Measurements from ENCODE around the gene INHBB.
A peak's percentile ranks its signal among the peaks of the same experiment; 100 is the strongest.
"Not testable (repeated sequence)": the region's sequence is repeated elsewhere in the genome, so short reads cannot be mapped to it uniquely, and the experiment has no call there.

The INHBB gene

DNA sequence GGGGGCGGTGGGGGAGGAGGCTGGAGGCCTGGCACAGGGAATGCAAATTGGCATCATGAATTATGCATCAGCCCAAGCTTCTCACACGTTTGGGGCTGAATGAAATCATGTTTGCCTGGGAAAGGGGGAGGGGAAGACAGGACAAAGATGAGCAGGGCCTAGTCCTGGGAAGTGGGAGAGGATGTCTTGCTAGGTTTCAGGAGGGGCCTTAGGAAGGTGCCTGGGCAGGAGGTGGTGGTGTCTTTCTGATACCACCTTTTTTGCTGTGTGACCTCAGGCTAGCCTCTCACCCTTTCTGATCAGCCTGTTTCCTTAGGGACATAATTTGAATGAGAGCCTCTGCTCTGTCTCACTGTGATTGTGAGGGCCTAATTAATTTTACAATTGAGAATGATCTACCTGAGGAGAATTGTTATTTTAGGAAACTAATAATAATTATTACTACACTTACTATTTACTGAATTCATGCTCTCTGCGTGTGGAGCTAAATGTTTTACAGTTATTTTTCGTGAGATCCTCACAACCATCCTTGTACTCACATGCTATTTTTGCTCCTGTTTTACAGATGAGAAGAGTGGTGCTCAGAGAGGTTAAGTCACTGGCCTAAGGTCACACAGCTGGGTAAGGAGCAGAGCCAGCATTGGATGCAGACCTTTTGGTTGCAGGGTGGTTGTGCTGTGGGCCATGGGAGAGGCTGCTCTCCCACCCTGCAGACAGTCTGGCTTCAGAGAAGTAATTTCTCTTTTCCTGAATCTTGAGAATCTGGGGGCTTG, 39.6 kb downstream of the INHBB start:
- H3K27me3 Mint-ChIP-seq = no peaks in the 10 kb centered on the region

DNA sequence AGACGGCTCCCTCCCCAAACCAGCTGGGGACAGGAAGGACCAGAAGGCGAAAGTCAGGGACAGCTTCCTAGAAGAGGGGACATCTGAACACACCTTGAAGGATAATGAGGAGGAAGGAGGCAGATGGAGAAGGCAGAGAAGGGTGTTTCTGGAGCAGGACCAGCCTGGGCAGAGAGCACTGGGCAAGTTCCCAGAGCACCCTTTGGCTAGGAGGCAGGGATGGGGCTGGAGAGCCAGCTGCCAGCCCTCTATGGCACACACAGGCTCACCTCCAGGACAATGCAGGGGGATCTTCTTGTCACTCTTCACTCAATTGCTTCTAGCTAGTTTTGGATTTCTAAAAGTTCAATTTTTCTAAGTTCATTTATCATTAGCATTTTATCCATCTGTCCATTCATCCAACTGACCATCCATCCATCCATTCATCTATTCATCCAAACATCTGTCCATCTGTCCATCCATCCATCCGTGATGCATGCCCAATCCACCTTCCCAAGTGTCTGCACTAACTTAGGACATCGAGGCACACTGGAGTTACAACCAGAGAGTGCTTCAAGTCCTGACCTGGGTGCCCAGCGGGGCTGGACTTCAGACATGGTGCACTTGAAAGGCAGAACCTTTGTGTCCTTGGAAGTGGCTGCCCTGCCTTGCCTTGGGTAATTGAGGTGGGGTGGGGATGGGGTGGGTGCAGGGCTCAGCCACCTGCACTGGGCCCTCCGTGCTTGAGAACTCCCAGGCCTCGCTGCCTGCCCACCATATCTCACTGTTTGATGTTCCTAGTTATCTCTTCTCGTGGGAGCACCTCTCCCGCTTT, 42.5 kb downstream of the INHBB start:
- no peak overlapping the region for H3K27ac Mint-ChIP-seq
- H3K4me1 Mint-ChIP-seq = no peaks in the 10 kb centered on the region
- no peak overlapping the region for H3K4me3 Mint-ChIP-seq
- ATAC-seq (no peak), DNase-seq (no peak)
- no peaks in the 10 kb centered on the region for H3K27me3 Mint-ChIP-seq
- no peaks in the 10 kb centered on the region for H3K9me3 Mint-ChIP-seq

More for the DNA sequence above, 39.6 kb downstream of the INHBB start:
- DNase-seq (no peak), ATAC-seq (no peak)
- H3K27ac Mint-ChIP-seq = no peak overlapping the region
- no peaks in the 10 kb centered on the region for H3K9me3 Mint-ChIP-seq
- no peak overlapping the region for H3K4me3 Mint-ChIP-seq
- no peaks in the 10 kb centered on the region for H3K4me1 Mint-ChIP-seq

- DNase-seq = no peak
- Mint-ChIP-seq H3K4me3 (no peak overlapping the region), H3K27me3 (no peaks in the 10 kb centered on the region), H3K9me3 (no peaks in the 10 kb centered on the region), H3K4me1 (no peaks in the 10 kb centered on the region), H3K27ac (no peak overlapping the region)
- no peak for ATAC-seq
Measured at GRCh38 chr2:120389036-120389391, 43.1 kb downstream of the INHBB start.

- DNase-seq (peak in 1 of 2 donors; percentile 0), ATAC-seq (no peak)
- Mint-ChIP-seq H3K4me3 (no peak overlapping the region), H3K9me3 (no peaks in the 10 kb centered on the region), H3K27ac (peak overlapping the region in 1 of 2 donors; percentile 21), H3K27me3 (no peaks in the 10 kb centered on the region), H3K4me1 (no peaks in the 10 kb centered on the region)
Measured at GRCh38 chr2:120390381-120391055, 44.6 kb downstream of the INHBB start.

GRCh38 chr2:120391382-120391781, 45.4 kb downstream of the INHBB start:
- H3K27ac Mint-ChIP-seq, ATAC-seq, H3K4me3 Mint-ChIP-seq, H3K4me1 Mint-ChIP-seq, H3K27me3 Mint-ChIP-seq, DNase-seq, H3K9me3 Mint-ChIP-seq: not testable (repeated sequence)

GRCh38 chr2:120391911-120392665, 46.2 kb downstream of the INHBB start:
- H3K27me3 Mint-ChIP-seq = peaks cover 3% of the 10 kb centered on the region
- no peak overlapping the region for H3K27ac Mint-ChIP-seq
- DNase-seq (no peak), ATAC-seq (no peak)
- no peaks in the 10 kb centered on the region for H3K9me3 Mint-ChIP-seq
- no peak overlapping the region for H3K4me3 Mint-ChIP-seq
- H3K4me1 Mint-ChIP-seq = no peaks in the 10 kb centered on the region

- Mint-ChIP-seq H3K4me1 (no peaks in the 10 kb centered on the region), H3K27me3 (peaks cover 10% of the 10 kb centered on the region), H3K4me3 (no peak overlapping the region), H3K9me3 (no peaks in the 10 kb centered on the region), H3K27ac (no peak overlapping the region)
- ATAC-seq (no peak), DNase-seq (no peak)
Measured at GRCh38 chr2:120392923-120393322, 47.0 kb downstream of the INHBB start.

DNA sequence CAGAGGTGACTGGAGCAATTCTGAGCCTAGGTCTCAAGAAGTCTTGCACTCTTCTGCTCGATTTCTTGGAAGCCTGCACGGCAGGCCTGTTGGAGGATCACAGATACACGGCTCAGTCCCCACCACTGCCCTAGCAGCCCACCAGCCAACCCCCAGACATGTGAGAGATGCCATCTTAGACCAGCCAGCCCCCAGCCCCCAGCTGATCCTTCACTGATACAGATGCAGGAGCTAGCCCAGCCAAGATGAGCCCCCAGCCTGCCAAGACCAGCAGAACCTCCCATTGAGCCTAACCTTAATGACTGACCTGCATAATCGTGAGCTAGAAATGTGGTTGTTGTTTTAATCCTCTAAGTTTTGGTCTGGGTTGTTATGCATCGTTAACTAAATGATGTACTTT, 47.5 kb downstream of the INHBB start:
- Mint-ChIP-seq H3K9me3 (no peaks in the 10 kb centered on the region), H3K27ac (no peak overlapping the region), H3K4me3 (no peak overlapping the region), H3K27me3 (peaks cover 10% of the 10 kb centered on the region), H3K4me1 (no peaks in the 10 kb centered on the region)
- DNase-seq (no peak), ATAC-seq (no peak)

- Mint-ChIP-seq H3K27ac (no peak overlapping the region), H3K4me1 (no peaks in the 10 kb centered on the region), H3K9me3 (no peaks in the 10 kb centered on the region), H3K27me3 (peaks cover 10% of the 10 kb centered on the region), H3K4me3 (no peak overlapping the region)
- DNase-seq (no peak), ATAC-seq (no peak)
Measured at GRCh38 chr2:120394764-120395163, 48.8 kb downstream of the INHBB start.

DNA sequence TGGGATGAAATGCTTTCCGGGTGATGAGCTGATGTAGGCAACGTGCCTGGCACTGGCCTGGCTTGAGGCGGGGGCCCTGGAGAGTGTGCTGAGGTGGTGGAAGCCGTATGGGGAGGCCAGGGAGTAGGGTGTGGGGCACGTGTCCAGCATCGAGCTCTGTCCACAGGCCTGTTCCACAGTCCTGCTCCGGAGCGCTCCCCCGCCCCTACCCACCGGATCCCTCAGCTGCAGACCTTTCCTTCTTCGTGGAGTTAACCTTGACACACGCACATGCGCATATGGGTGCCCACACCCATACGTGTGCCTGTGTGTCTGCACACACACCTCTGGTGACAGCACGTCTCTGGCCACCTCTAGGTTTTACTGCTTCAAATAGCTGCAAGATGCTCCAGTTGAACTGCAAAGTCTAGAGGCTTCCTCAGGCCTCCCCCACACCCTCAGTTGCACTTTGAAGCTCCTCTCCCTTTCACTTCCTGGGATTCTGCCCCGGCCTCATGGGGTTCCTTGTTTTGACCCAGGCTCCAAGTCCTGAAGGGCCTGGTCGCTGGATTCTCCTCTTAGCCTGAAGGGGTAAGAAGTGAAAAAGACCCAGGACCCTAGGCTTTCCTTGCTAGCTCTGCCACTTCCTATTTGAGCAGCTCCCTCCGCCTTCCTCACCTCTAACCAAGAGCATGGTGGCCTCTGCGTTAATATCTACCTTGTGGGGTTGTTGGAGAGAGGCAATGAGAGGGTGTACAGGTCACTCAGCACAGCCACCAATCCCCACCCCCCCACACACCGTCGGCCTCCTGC, 49.5 kb downstream of the INHBB start:
- Mint-ChIP-seq H3K27ac (no peak overlapping the region), H3K27me3 (peaks cover 10% of the 10 kb centered on the region), H3K4me3 (no peak overlapping the region), H3K9me3 (no peaks in the 10 kb centered on the region), H3K4me1 (no peaks in the 10 kb centered on the region)
- DNase-seq (no peak), ATAC-seq (no peak)

- ATAC-seq (no peak), DNase-seq (no peak)
- H3K27me3 Mint-ChIP-seq = peaks cover 10% of the 10 kb centered on the region
- H3K4me1 Mint-ChIP-seq = no peaks in the 10 kb centered on the region
- H3K27ac Mint-ChIP-seq = no peak overlapping the region
- H3K4me3 Mint-ChIP-seq = no peak overlapping the region
- H3K9me3 Mint-ChIP-seq = no peaks in the 10 kb centered on the region
Measured at GRCh38 chr2:120396013-120396860, 50.3 kb downstream of the INHBB start.

DNA sequence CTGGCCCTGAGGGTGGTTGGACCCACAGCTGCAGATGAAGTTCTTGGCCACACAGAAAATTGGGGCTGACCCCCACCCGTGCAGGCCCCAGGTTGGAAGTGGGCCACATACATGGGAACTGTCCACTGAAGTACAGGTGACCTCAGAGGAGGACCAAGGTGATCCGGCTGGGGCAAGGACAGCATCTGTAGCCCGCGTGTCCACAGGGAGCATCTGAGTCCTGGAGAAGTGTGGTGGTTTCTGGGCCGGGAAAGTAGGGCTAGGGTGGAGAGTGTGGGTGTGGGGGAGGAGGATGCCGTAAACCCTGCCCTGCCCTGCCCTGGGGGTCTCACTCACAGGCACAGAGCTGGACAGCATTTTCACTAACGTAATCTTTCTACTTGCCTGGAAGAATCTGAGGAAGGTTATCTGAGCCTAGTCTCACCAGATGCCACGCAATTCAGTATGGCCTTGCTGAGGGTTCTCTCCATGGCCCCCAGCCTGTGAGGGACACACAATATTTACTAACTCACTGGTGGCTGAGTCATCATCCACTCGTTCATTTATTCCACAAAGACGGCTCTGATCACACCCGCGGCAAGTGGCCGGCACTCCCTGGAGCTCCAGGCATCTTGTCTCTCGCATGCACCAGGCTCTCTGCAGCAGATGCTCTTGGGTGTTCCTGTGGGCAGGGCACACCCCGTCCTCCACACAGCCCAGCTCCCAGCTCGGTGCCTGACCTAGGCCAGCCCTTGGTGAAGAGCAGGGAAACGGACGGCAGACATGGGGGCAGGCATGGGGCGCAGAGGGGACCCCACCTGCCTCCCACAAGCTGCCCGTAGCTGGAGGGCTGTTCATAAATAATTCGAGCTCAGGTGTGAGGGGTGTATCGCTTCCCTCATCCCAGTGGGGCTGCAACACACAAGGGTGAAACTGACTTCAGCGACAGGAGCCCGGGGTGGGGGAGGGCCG, 51.2 kb downstream of the INHBB start:
- no peak overlapping the region for H3K4me3 Mint-ChIP-seq
- H3K4me1 Mint-ChIP-seq = no peaks in the 10 kb centered on the region
- H3K9me3 Mint-ChIP-seq = no peaks in the 10 kb centered on the region
- DNase-seq (no peak), ATAC-seq (no peak)
- peak overlapping the region in 1 of 2 donors; percentile 44 for H3K27ac Mint-ChIP-seq
- peaks cover 10% of the 10 kb centered on the region for H3K27me3 Mint-ChIP-seq
